ENCODE data around the gene TMEM147.

Gene TMEM147, protein sequence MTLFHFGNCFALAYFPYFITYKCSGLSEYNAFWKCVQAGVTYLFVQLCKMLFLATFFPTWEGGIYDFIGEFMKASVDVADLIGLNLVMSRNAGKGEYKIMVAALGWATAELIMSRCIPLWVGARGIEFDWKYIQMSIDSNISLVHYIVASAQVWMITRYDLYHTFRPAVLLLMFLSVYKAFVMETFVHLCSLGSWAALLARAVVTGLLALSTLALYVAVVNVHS

DNA sequence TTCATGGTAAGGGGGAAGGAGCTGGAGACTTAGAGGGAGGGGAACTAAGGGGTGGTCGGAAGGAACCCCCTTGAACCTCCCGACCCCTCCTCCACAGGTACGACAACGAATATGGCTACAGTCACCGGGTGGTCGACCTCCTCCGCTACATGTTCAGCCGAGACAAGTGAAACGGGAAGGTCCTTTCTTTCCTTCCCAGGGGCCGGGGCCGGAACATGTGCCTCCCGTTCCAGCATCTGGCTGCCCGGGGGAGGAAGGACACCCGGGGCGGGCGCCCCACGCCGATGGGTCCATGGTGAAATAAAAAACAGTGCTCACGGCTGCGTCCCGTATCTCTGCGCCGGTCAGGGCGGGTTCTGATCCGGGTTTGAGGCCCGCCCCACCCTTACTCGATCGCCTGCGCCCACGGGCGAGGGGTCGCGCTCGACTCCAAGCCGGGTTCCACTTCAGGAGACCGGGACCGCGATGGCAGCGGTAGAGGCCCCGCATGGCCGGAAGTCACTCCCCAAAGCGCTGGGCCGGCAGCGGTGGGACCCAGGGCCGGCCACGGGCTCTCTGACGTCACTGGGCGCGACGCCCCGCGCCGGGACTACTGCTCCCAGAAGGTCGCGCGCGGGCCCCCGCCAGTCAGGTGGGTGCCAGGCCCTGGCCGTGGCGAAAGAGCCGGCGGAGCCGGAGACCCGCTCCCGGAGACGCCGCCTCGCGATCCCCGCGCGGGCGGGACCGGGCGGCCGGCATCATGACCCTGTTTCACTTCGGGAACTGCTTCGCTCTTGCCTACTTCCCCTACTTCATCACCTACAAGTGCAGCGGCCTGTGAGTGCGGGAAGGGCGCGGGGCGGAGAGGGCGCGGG, at the start of gene TMEM147:
Gene TMEM147, plus strand, starts transcription at position 626 of the 854 bp plus-strand sequence. Its CDS starts 114 bp downstream, at position 740.
- peak; percentile 98 for DNase-seq (ENCODE audit: low spot score)
- TF ChIP-seq, protein P1, sequence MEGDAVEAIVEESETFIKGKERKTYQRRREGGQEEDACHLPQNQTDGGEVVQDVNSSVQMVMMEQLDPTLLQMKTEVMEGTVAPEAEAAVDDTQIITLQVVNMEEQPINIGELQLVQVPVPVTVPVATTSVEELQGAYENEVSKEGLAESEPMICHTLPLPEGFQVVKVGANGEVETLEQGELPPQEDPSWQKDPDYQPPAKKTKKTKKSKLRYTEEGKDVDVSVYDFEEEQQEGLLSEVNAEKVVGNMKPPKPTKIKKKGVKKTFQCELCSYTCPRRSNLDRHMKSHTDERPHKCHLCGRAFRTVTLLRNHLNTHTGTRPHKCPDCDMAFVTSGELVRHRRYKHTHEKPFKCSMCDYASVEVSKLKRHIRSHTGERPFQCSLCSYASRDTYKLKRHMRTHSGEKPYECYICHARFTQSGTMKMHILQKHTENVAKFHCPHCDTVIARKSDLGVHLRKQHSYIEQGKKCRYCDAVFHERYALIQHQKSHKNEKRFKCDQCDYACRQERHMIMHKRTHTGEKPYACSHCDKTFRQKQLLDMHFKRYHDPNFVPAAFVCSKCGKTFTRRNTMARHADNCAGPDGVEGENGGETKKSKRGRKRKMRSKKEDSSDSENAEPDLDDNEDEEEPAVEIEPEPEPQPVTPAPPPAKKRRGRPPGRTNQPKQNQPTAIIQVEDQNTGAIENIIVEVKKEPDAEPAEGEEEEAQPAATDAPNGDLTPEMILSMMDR (IDR thresholded peaks at IDR 0.05; ENCODE audit: extremely low read depth, missing control alignments), result no peak

DNA sequence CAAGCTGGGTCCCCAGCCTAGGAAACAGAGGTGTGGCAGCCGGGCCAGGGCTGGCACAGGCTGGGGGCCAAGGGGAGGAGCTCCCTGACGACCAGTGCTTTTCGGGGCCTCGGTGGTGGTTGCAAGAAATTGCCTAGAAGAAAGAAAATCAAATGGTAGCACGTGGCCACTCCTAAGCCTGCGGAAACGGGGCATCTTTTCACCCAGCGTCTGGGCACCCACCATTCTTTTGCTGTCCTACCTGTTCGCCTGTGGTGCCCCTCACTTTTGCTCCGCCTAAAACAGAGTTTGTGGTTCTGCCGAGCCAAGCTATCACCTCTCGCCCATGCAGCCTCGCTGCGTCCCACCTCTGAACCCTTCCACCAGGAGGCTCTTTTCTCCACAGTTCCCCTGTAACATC, 48.0 kb upstream of the TMEM147 start:
- no peak for DNase-seq (ENCODE audit: low spot score)
- TF ChIP-seq, protein P1 (IDR thresholded peaks at IDR 0.05; ENCODE audit: extremely low read depth, missing control alignments), result no peak

DNA sequence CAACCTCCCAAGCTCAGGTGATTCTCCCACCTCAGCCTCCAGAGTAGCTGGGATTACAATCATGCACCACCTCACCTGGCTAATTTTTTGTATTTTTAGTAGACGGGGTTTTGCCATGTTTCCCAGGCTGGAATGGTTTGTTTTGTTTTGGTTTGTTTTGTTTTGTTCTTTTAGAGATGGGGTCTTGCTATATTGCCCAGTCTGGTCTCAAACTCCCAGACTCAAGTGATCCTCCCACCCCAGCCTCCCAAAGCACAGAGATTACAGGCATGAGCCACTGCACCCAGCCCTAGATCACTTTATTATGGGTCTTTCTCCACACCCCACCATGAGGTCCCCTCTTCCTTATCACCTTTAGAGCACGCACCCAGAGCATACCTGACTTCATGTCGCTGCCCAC, 47.2 kb upstream of the TMEM147 start:
- no peak for DNase-seq (ENCODE audit: low spot score)
- TF ChIP-seq, protein P1 (IDR thresholded peaks at IDR 0.05; ENCODE audit: extremely low read depth, missing control alignments), result no peak

DNA sequence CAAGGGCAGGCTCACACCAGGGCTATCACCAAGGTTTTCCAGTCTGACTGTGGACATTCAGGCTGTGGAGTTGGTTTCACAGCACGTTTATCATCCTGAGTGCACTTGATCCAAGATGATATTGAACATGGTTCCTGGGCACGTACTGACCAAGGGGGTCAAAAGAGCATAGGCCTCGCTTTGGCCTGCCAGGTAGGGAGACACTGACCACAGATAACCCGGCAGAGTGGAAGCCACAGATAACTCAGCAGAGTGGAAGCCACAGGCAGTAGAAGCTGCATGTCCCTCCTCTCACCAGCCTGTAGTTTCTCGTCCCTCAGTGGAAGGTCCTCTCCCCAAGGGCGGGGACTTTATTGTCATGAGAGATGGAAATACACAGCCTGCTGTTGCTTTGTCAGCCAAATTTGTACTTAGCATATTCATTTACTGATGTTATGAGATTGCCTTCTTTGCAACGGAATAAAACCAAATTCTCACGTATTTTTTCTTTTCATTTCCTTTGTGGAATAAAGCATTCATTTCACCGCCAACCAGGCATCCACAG, 46.4 kb upstream of the TMEM147 start:
- DNase-seq (ENCODE audit: low spot score), result no peak
- TF ChIP-seq, protein P1 (IDR thresholded peaks at IDR 0.05; ENCODE audit: extremely low read depth, missing control alignments), result no peak

DNA sequence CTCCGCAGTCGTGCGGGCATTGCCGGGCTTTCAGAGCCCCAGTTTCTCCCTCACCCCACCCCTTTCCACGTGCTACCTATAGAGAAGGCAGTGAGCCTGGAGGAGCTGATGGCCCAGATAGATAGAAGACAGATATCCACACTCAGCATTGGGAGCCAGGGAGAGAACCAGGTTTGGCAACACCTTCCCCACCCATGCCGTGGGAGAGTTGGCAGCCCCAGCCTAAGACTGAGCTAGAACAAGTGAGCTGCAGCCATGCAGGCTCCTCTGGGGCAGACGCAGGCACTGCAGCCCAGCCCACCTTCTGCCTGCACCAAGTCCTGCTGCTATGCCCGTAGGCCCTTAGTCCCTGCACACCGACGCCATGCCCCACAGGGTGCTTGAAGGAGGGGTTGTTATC, 44.8 kb upstream of the TMEM147 start:
- no peak for DNase-seq (ENCODE audit: low spot score)
- TF ChIP-seq, protein P1 (IDR thresholded peaks at IDR 0.05; ENCODE audit: extremely low read depth, missing control alignments), result no peak

DNA sequence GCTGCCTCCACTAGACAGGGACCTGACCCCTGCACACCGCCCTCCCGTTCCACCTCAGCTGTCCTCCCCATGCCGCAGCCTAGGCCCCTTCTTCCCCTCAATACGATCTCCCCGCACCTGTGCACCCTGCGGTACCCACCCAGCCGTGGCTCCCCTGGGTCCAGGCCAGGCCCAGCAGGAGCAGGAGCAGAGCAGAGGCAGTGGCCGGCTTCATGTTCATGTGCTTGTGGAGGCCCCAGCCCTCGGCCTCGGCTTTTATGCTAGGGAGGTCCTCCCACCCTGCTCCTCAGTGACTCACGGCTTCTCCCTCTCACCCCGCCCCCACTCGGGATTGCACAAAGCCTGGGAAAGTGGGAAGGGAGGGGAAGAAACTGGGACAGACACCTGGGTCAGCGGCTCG, 43.7 kb upstream of the TMEM147 start:
- no peak for DNase-seq (ENCODE audit: low spot score)
- TF ChIP-seq, protein P1 (IDR thresholded peaks at IDR 0.05; ENCODE audit: extremely low read depth, missing control alignments), result no peak

DNA sequence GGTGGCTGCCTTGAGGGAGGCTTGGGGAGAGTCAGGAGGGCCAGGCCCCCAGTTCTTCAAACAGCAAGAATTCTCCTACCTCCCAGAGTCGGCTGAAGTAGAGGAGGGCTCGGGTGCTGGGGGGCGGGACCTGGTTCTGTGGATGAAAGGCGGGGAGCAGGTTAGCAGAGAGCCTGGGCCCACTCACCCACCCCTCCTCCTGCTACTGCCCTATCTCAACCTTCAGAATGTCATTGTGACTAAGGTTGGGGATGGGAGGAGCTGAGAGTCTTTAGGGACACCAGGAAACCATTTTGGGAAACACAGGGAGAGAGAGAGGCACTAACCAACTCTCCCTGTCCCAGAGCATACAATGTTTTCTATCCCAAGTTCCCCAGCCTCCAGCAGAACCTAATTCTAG, 42.7 kb upstream of the TMEM147 start:
- TF ChIP-seq, protein P1 (IDR thresholded peaks at IDR 0.05; ENCODE audit: extremely low read depth, missing control alignments), result no peak
- no peak for DNase-seq (ENCODE audit: low spot score)

All from GM20000 (cell line).